AG08396 (cell line): ENCODE data around the gene MRPL55.

ENCODE experiments used
- DNase-seq: peaks from one replicate; pipeline ENCODE4 v3.0.0; 2012; ENCODE audit warnings: low spot score, mixed read lengths

MRPL55 gene

GRCh38 chr1:228068359-228068758 is 40.7 kb downstream of the MRPL55 start:
- DNase-seq, result no peak

DNA sequence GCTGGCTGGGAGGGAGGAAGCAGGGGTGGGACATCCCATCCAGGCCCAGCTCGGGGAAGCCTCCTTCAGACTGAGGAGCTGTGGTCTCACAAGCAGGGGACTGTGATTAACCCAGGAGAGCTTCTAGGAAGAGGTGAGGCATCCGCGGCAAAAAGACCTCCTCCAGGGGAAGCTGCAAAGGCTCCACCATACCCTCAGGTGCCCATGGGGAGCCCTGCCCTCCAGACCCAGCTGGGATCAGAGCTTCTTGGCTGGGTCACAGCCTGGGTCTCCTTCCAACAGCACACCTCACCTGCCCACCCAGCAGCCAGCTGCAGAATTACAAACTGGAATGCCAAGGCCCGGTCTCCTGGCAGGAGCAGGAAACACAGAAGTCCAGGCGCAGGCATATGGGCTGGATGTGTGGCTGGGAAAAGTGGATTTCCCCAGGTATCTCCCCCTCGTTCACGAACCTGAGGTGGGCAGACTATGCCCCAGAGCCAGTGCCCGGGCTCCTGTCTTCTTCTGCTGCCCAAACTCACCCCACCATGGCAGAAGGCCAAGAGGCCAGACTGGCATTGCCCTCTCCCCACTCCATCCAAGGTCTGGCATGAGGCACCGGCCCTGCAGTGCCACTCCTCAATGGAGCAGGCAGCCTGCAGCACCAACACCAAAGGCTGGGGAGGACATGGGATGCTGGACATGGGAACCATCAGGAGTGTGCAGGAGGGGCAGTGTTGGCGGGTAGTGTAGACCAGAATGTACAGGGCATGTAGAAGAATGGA is 42.0 kb downstream of the MRPL55 start:
- DNase-seq, result no peak

DNA sequence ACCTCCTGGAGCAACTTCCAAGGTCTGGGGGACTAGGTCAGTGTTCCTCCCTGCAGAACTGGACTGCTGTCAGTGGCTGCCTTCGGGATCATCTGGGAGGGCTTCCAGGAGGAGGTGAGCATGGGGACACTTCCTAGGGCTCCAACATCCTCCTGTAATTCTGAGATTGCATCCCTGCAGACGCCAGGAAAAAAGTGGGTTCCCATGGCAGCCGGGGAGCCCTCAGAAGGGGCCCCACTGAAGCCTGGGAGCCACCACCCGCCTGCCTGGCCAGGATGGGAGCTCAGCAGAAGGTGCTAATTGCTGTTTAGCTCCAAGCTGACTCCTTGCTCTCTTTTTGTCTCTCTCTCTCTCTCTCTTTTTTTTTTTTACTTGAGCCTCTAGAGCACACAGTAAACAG is 42.7 kb downstream of the MRPL55 start:
- DNase-seq, result no peak

DNA sequence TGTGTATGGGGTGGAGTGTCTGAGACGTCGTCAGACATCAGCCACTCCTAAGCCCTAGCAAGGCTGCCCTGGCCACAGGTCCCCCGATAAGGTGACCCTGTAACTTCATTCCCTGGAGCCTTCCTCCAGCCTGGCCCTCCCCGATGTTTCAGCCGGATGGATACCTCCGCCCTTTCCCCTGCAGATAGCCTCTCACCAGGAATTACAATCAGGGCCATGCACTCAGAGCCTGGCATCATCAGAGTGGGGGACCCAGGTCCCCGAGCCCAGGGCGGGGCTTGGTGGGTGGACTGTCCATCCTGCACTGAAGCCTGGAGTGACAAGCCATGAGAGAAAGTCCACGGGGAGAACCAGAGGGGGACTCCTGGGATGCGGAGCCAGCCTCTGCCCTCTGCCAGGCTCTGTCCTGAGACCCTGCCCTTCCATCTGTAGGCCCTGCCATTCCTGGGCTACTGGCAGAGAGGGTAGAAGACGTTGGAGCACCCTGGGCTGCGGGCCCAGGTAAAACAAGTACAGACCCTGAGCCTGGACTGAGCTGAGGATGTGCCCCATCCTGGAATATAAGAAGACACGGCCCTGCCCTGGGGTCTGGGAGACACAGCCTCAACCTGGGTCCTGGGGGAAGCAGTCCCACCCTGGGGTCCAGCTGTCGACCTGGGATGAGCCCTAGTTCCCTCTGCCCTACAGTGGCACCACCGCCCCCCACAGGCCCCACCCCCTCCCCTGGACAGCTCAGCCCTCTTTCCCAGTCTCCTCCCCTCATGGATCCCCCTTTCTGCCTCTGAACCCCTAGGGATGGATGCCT is 43.4 kb downstream of the MRPL55 start:
- DNase-seq, result no peak

DNA sequence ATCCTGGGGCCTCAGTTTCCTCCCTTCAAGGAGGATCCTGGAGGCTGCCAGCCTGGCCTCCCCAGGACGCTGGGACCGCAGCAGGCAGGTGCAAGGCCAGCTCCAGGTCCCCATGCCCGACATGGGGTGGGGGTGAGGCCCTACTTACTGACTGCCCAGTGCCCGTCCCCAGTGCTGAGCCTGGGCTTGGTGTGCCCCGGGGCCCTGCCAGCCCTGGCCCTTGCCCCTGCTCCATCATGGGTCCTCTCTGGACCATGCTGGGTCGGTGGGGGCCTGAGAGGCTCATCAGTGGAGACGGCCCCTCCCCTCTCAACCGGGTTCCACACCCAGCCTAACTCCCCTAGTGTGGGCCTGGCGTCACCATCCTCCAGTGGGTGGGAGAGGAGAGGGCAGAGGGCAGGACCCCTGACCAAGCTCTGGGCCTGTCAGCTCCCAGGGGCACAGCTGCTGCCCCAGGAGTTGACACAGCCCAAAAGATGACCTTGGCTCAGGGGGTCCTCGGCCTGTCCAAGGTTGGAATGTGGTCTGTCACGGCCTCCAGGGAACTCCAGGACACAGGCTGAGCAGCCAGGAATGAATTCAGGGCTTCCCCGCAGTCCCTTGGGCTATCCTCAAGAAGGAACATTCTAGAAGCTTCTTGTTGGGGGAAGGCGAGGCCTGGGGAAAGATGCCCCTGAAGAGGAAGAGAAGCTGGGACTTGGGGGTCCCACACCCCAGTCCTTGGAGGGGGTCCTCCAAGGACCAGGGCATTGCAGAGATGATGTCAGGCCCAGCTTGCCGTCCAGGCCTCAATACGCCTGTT is 44.2 kb downstream of the MRPL55 start:
- DNase-seq, result no peak

DNA sequence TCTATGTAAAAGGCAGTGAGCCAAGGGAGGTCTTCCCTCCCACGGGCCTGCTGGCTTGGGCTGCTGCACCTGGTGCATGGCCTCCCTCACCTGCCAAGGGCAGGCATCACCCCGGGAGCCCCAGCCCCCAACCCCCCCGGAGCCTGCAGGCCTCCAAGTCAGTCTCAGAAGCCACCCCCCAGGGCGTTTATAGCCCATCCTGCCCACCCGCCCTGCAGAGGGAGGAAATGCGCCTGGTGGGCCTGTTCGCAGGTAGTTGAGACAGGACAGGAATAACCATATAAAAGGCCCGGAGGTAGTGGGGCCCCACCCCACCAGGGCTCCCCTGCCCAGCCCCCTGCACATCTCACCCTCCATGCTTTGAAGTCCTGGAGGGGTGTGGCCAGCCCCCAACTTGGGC is 44.8 kb downstream of the MRPL55 start:
- no peak for DNase-seq

DNA sequence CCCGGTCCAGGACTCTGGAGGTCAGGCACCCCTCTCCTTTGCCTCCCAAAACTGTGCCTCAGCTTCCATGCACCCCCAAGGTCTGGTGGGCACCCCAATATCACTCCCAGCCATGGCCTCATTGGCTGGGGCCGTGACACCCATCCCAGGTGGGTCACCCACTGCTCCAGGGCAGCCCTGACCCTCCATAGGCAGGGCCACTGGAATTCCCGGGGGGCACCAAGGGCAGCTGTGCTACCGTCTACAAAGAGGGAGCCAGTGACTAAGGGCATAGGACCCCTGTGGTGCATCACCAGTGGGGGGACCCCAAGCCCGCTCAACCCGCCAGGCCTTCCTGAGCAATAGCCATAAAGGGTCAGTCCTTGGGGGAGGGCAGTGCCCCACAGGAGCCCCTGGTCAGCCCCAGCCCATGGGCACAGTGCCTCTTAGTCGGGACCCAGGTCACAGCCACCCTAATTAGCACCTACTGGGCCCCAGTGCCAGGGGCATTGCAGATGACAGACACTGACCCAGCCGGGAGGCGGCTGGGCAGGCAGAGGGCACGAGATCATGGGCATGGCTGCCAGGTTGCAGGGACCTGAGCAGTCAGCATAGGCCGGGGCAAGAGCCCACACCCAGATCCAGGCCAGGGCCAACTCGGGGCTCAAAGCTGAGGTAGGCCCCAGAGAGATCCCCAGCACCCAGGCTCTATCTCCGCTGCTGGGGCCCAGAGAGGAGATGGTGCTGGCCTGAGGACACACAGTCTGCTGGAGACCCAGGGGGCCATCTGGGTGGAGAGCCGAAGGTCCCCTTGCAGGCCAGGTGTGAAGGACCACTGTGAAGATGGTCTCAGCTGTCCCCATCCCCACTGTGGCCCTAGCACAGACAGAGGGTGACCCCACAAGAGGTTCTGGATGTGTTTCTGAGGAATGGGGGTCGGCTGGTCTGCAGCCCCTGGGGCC is 45.6 kb downstream of the MRPL55 start:
- no peak for DNase-seq

DNA sequence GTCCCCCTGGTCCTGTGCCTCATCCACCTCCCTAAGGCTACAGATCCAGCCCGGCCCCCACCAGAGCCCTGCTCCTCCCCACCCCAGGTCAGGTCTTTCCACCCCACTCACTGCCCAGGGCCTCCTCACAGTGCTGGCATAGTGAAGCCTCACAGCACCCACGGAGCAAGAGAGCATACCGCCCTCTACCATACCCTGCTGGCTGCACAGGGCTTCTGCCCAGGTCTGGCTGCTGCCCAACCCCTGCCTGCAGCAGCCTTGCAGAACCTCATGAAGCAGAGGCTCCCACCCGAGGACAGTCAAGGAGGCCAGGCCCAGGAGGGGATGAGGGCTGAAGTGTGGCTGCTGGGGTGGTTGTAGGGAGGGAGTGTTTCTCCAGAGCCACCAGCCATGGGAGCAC is 46.3 kb downstream of the MRPL55 start:
- no peak for DNase-seq

DNA sequence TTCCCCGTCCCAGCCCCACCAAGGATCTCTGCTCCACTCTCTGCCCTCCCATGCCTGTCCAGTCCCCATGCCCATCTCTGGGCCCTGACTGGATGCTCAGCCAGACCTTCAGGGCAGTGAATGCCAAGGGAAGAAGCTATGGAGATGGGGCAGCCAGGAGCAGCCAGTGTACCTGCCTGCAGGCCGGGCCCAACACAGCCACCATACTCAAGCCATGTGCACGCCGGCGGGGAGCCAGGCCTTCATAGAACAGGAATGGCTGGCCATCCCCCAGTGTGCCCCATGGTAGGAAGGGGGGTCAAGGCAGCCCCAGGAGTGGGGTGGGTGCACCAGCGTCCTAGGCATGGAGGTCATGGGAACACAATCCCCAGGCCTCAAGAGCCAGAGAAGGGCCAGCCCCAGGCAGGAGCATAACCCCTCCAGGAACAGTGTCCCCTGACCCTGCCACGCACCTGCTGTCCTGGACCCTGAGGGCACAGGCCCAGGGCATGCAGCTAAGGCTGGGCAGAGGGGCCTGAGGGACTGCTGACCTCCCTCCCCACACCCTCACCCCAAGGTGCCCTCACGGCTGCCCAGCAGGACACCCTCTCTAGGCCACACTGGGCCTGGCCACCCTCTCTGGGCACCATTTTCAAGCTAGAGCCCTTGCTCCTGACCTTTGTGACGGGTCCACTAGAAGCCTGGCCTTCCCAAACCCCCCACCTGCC is 46.9 kb downstream of the MRPL55 start:
- no peak for DNase-seq

DNA sequence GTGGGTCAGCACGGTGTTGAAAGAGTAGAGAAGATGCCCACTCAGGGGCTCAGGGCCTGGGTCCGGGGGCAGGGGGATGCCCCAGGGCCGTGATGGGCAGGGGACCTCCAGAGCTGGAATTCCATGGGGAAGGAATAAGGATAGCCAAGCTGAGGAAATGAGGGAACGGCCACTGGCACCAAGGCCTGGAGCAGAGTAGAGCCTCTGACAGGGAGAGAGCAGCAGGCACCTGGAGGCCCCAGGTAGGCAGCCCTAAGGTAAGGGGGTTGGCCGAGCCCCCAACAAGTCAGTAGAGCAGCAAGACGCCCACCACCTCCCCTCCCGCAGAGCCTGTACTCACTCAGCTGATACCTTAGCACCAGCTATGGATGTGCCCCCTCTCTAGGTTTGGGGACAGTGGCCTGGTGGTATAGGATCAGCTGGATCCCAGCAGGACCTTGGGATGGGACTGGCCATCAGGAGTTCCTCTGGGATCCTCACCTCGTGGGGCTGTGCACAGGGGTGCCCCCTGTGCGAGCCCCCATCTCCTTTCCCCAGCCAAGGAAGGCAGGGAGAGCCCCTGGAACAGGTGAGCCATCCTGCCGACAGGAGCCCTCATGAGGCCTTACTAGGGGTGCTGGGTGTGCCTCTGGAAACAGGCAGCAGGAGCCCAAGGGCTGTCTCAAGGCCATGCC is 47.6 kb downstream of the MRPL55 start:
- no peak for DNase-seq

DNA sequence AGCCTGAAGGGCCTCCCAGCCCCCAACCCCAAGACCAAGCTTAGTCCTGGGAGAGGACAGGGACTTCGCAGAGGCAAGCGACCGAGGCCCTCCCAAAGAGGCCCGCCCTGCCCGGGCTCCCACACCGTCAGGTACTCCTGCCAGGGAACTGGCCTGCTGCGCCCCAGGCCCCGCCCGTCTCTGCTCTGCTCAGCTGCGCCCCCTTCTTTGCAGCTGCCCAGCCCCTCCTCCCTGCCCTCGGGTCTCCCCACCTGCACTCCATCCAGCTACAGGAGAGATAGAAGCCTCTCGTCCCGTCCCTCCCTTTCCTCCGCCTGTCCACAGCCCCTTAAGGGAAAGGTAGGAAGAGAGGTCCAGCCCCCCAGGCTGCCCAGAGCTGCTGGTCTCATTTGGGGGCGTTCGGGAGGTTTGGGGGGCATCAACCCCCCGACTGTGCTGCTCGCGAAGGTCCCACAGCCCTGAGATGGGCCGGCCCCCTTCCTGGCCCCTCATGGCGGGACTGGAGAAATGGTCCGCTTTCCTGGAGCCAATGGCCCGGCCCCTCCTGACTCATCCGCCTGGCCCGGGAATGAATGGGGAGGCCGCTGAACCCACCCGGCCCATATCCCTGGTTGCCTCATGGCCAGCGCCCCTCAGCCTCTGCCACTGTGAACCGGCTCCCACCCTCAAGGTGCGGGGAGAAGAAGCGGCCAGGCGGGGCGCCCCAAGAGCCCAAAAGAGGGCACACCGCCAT is 48.5 kb downstream of the MRPL55 start:
- no peak for DNase-seq

DNA sequence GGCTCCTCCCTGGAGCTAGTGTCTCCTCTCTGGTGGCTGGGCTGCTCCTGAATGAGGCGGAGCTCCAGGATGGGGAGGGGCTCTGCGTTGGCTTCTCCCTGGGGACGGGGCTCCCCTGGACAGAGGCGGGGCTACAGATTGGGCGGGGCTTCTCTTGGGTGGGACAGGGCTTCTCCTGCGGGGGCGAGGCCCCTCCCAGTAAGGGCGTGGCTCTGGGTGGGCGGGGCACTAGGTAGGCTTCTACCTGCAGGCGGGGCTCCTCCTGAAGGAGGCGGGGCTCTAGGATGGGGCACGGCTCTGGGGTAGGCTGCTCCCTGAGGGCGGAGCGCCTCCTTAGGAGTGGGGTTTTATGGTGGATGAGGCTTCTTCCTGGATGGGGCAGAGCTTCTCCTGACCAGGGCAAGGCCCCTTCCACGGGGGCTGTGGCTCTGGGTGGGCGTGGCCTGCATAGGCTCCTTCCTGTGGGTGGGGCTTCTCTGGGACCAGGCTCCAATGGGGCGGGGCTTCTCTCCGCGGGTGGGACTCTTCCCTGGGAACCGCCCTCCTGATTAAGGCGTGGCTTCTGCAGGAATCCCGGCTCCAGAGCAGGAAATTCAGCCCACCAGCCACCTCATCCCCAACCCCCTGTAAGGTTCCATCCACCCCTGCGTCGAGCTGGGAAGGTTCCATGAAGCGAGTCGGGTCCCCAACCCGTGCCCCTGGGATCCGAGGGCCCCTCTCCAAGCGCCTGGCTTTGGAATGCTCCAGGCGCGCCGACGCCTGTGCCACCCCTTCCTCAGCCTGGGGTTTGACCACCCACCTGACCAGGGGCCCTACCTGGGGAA is 49.3 kb downstream of the MRPL55 start:
- peak; percentile 72 for DNase-seq

DNA sequence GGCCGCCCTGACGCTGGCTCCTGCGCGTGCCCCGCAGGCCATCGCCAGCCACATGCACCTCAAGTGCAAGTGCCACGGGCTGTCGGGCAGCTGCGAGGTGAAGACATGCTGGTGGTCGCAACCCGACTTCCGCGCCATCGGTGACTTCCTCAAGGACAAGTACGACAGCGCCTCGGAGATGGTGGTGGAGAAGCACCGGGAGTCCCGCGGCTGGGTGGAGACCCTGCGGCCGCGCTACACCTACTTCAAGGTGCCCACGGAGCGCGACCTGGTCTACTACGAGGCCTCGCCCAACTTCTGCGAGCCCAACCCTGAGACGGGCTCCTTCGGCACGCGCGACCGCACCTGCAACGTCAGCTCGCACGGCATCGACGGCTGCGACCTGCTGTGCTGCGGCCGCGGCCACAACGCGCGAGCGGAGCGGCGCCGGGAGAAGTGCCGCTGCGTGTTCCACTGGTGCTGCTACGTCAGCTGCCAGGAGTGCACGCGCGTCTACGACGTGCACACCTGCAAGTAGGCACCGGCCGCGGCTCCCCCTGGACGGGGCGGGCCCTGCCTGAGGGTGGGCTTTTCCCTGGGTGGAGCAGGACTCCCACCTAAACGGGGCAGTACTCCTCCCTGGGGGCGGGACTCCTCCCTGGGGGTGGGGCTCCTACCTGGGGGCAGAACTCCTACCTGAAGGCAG is 50.0 kb downstream of the MRPL55 start:
- DNase-seq, result no peak

DNA sequence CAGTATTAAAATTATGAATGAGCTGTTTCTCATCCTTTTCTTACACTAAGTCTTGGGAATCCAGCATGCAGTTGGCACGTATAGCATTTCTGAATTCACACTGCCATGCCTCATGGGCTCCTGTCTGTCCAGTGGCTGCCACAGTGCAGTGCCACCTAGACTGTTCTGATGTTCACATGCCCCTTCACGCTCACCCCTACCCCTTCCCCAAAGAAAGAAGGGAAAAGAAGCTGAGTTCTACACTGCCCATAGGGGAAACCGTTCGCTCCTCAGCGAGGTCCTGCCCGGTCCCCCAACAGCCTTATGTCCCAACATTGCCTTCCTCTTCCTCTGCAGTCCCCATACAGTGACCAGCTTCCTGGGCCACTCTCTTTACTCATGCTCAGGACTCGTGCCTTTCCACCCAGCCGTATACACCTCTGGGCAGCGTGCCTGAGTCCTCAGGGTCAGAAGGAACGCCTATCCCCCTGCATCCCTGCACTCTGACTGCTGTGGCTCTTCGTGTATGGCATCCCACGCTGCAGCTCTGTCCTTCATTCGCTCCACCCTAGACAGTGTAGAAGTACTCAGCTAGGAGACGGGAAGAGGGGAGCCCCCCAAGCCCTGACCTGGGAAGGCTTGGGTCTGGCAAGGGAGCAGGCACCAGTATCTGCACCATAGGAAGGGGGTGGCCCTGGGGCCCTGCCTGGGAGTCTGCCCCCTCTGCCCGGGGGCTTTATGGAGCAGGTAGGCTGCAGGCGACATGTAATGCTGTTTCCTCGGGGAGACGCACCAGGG is 50.7 kb downstream of the MRPL55 start:
- DNase-seq, result no peak
